HepG2 (cell line): ENCODE measurements around the gene SNED1. TPM values are rescaled to one million over a fixed set of nuclear protein-coding genes. Genes with fewer than 3 reads are reported as not detected.

Experiments used
- ATAC-seq: fragments of 200-7000 bp; cut with Tn5 transposase; 3 replicates; pipeline ENCODE4 v1.9.1; 2020; ENCODE audit warnings: mild to moderate bottlenecking, moderate library complexity
- BruUV-seq: library from RNA; stranded (reverse); fragments of 400-500 nt; replicated peaks from 2 replicates; lab custom pipeline; 2021; lab: Mats Ljungman, UMichigan
- CTCF ChIA-PET: fragments of 300-600 bp; formaldehyde crosslinking; extraction: SDS; loops from one replicate; lab custom pipeline; 2021; ENCODE audit warnings: low total read pairs, inconsistent platforms, low intra/inter-chr PET ratio; lab: Yijun Ruan, JAX
- POLR2A ChIA-PET: fragments of 350-600 bp; sonication (Branson Sonifier 250); formaldehyde crosslinking; loops from one replicate; lab custom pipeline; 2020; ENCODE audit warnings: antibody characterized with exemption, inconsistent platforms; lab: Yijun Ruan, JAX
- DNase-seq: peaks from one replicate; pipeline ENCODE4 v3.0.0-alpha.2; 2015; ENCODE audit warnings: low spot score
- FAIRE-seq: peaks from 3 replicates; lab custom pipeline; 2011; peaks lifted over from hg19 to GRCh38; lab: Jason Lieb, UNC
- H2AFZ ChIP-seq: one replicate; pipeline ENCODE4 v1.6.1; 2011; ENCODE audit warnings: low read length, inconsistent platforms
- H3K27ac ChIP-seq: fragments of 300-600 bp; 3 replicates; pipeline ENCODE4 v1.8.0; 2011; ENCODE audit warnings: mixed run types, mild to moderate bottlenecking, mixed read lengths, low read length, inconsistent platforms; ENCODE audit not compliant: insufficient read depth; ENCODE audit errors: extremely low read length
- H3K27me3 ChIP-seq, 2 experiments: fragments of 200-600 bp in 1 of 2; 2 replicates in 1 of 2; 3 replicates in 1 of 2; pipeline versions ENCODE4 v1.6.0 to v1.8.0; 2011; ENCODE audit warnings: low read length in 2 of 2, mild to moderate bottlenecking in 2 of 2, moderate library complexity in 2 of 2, inconsistent platforms in 1 of 2; ENCODE audit not compliant: insufficient read depth in 2 of 2, control insufficient read depth in 1 of 2
- H3K36me3 ChIP-seq, 2 experiments: fragments of 200-600 bp in 1 of 2; replicated peaks in 1 of 2; 2 replicates in 1 of 2; 3 replicates in 1 of 2; pipeline versions ENCODE4 v1.5.1 to v1.8.0; 2011; ENCODE audit warnings: low read length in 2 of 2, inconsistent platforms in 1 of 2; ENCODE audit not compliant: insufficient read depth in 2 of 2, control insufficient read depth in 1 of 2
- H3K4me1 ChIP-seq: 2 replicates; pipeline ENCODE4 v1.5.1; 2012; ENCODE audit warnings: low read length, inconsistent platforms; ENCODE audit not compliant: insufficient read depth
- H3K4me2 ChIP-seq: 2 replicates; pipeline ENCODE4 v1.6.0; 2011; ENCODE audit warnings: low read depth, low read length, inconsistent platforms
- H3K4me3 ChIP-seq, 3 experiments: fragments of 200-600 bp in 1 of 3; sonication (generic), shearing (Covaris generic) in 1 of 3; replicated peaks in 1 of 3; 2 replicates each; pipeline ENCODE4 v1.5.1; 2011 to 2016; ENCODE audit warnings: low read length in 3 of 3, inconsistent platforms in 2 of 3, low read depth in 2 of 3, mild to moderate bottlenecking in 2 of 3, control low read depth in 1 of 3, mixed read lengths in 1 of 3; ENCODE audit not compliant: insufficient read depth in 1 of 3
- H3K79me2 ChIP-seq: one replicate; pipeline ENCODE4 v1.6.1; 2011; ENCODE audit warnings: low read length, inconsistent platforms; ENCODE audit not compliant: insufficient read depth
- H3K9ac ChIP-seq: 2 replicates; pipeline ENCODE4 v1.6.0; 2011; ENCODE audit warnings: mild to moderate bottlenecking, low read depth, low read length, inconsistent platforms; ENCODE audit not compliant: insufficient read depth
- H3K9me3 ChIP-seq: 2 replicates; pipeline ENCODE4 v1.5.1; 2012; ENCODE audit warnings: mild to moderate bottlenecking, low read length
- H4K20me1 ChIP-seq: 2 replicates; pipeline ENCODE4 v1.6.0; 2011; ENCODE audit warnings: inconsistent platforms, mild to moderate bottlenecking, low read length, moderate library complexity; ENCODE audit not compliant: insufficient read depth
- POLR2AphosphoS2 ChIP-seq: IDR thresholded peaks from 2 replicates; pipeline ENCODE4 v1.6.1; 2011; ENCODE audit warnings: low read depth, low read length, improper control_type of control experiment
- SAP130 ChIP-seq: IDR thresholded peaks from 2 replicates; pipeline ENCODE4 v1.6.1; 2016; ENCODE audit warnings: low read depth
- TARDBP ChIP-seq: sonication (generic); formaldehyde crosslinking; IDR thresholded peaks from 2 replicates; pipeline ENCODE4 v1.8.0; 2022; ENCODE audit warnings: mild to moderate bottlenecking, missing genetic modification reagents
- ZNF451 ChIP-seq: sonication (generic); formaldehyde crosslinking; IDR thresholded peaks from 2 replicates; pipeline ENCODE4 v1.5.0; 2020; ENCODE audit warnings: mild to moderate bottlenecking, missing genetic modification reagents
- WGBS: methylation state at CpG from one replicate; pipeline ENCODE4 v1.1.6; 2017; ENCODE audit warnings: low lambda C conversion rate; 5-methylcytosine and 5-hydroxymethylcytosine counted together
- in situ Hi-C: cut with HindIII; loops from 2 replicates; pipeline ENCODE4 v1.10.0; 2017; ENCODE audit warnings: low pct_unique_long_range_greater_than_20kb; ENCODE audit not compliant: extremely low pct_ligation_motif_present
- intact Hi-C: fragments of 100-400 bp; cut with micrococcal nuclease; formaldehyde crosslinking; loops from one replicate; pipeline ENCODE4 v1.10.0; 2022; ENCODE audit not compliant: unreplicated experiment
- polyA plus RNA-seq, 8 experiments: library from polyadenylated mRNA; depleted of rRNA in 3 of 8; stranded (reverse) in 7 of 8; unstranded in 1 of 8; fragments of >200 nt; fragmentation: Illumina TruSeq in 4 of 8; extraction: Trizol in 4 of 8; gene quantifications; 2 replicates each; pipeline versions ENCODE4 v1.2.1 to v1.2.3, GENCODE V29; 2011 to 2016; ENCODE audit warnings: low read depth in 4 of 8, missing spikeins in 1 of 8, mixed read lengths in 1 of 8; ENCODE audit not compliant: insufficient read depth in 1 of 8
- total RNA-seq, 5 experiments: library from RNA; depleted of rRNA; stranded (reverse); fragments of >200 nt; fragmentation: Illumina TruSeq; extraction: Trizol; gene quantifications; 2 replicates each; pipeline ENCODE4 v1.2.3, GENCODE V29; 2016; ENCODE audit warnings: low read depth in 1 of 5
- TF ChIP-seq, protein P1 (sequence below): sonication (generic); formaldehyde crosslinking; IDR thresholded peaks from 2 replicates; pipeline ENCODE4 v1.5.1; 2020; ENCODE audit warnings: missing genetic modification reagents, mild to moderate bottlenecking, borderline replicate concordance
- TF ChIP-seq, protein P2 (sequence below): sonication (generic); formaldehyde crosslinking; IDR thresholded peaks from 2 replicates; pipeline ENCODE4 v1.4.0; 2020; ENCODE audit warnings: low read depth, mild to moderate bottlenecking, missing genetic modification reagents
- TF ChIP-seq, protein P3 (sequence below): sonication (generic); formaldehyde crosslinking; IDR thresholded peaks from 2 replicates; pipeline ENCODE4 v1.4.0; 2020; ENCODE audit warnings: mild to moderate bottlenecking, missing genetic modification reagents

The SNED1 gene
- total and polyA plus RNA-seq, 2 of the 13 experiments (the other 11 are each of a cell fraction or from before 2014, with no cell fraction given), result 0.15 to 0.65 TPM

GRCh38 chr2:241096979-241097378, 98.6 kb downstream of the SNED1 start:
- intact Hi-C loops (no loop called here), in situ Hi-C loops (no loop called here)
- DNase-seq (no peak), FAIRE-seq (no peak), ATAC-seq (no peak)
- peaks cover 41% of the 10 kb centered on the region for H3K79me2 ChIP-seq
- ChIA-PET POLR2A (no interaction called here), CTCF (no interaction called here)
- no peak overlapping the region for H2AFZ ChIP-seq
- no peaks in the 10 kb centered on the region; a peak in 1 of 5 replicates for H3K27me3 ChIP-seq
- peaks cover 62% of the 10 kb centered on the region for H3K4me1 ChIP-seq
- no peak overlapping the region for H3K9ac ChIP-seq
- H4K20me1 ChIP-seq, result peaks cover 13% of the 10 kb centered on the region; the same call in 1 of the 2 replicates
- peaks cover 19 to 47% of the 10 kb centered on the region in 2 experiments for H3K36me3 ChIP-seq
- no peak overlapping the region for H3K4me2 ChIP-seq
- no peaks in the 10 kb centered on the region for H3K9me3 ChIP-seq
- no peak overlapping the region for H3K4me3 ChIP-seq
- H3K27ac ChIP-seq, result no peak overlapping the region
- over 99% methylated on average over 8 of the region's 8 CpGs for WGBS
- TF ChIP-seq, protein P1, sequence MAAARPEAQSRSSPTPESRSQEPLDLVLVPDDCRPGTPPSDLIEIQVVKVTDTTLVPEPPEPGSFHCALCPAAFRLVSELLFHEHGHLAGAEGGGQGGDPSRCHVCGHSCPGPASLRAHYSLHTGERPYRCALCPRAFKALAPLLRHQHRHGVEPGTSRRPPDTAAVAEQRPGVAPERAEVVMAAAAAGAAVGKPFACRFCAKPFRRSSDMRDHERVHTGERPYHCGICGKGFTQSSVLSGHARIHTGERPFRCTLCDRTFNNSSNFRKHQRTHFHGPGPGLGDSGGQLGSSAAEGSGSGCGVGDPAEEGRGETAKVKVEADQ (CRISPR knock-in tag), result no peak
- TF ChIP-seq, protein P2, sequence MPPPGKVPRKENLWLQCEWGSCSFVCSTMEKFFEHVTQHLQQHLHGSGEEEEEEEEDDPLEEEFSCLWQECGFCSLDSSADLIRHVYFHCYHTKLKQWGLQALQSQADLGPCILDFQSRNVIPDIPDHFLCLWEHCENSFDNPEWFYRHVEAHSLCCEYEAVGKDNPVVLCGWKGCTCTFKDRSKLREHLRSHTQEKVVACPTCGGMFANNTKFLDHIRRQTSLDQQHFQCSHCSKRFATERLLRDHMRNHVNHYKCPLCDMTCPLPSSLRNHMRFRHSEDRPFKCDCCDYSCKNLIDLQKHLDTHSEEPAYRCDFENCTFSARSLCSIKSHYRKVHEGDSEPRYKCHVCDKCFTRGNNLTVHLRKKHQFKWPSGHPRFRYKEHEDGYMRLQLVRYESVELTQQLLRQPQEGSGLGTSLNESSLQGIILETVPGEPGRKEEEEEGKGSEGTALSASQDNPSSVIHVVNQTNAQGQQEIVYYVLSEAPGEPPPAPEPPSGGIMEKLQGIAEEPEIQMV, result no peak
- TF ChIP-seq SAP130 (CRISPR knock-in tag), result no peak
- TF ChIP-seq ZNF451 (CRISPR knock-in tag), result no peak
- no peak for TF ChIP-seq TARDBP (CRISPR knock-in tag)
- TF ChIP-seq POLR2AphosphoS2, result no peak
- TF ChIP-seq, protein P3, sequence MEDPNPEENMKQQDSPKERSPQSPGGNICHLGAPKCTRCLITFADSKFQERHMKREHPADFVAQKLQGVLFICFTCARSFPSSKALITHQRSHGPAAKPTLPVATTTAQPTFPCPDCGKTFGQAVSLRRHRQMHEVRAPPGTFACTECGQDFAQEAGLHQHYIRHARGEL, result no peak
- BruUV-seq, result no TSS peak
